ENCODE data around the gene DENND1C. TPM values are rescaled to one million over a fixed set of nuclear protein-coding genes. Genes with fewer than 3 reads are reported as not detected.

Gene DENND1C
- total and polyA plus RNA-seq, 9 of the 15 experiments (the other 6 are each of a cell fraction or from before 2014, with no cell fraction given) = 0.03 to 1.2 (median 0.32) TPM; not detected in 1

GRCh38 chr19:6530386-6531162 lies 49.0 kb upstream of the DENND1C start, which contains the start of gene TNFSF9 (continued):
- TF ChIP-seq XRCC3 (IDR thresholded peaks at IDR 0.05) = no peak
- peak; percentile 86 for TF ChIP-seq L3MBTL2 (IDR thresholded peaks at IDR 0.05)
- TF ChIP-seq POLR2H (tag; IDR thresholded peaks at IDR 0.05; ENCODE audit: low read depth) = peak; percentile 97
- no peak; the same call in 1 of the 2 replicates for TF ChIP-seq MYC (IDR thresholded peaks at IDR 0.05; ENCODE audit: low read depth, low read length)
- no peak for TF ChIP-seq MYC (CRISPR knock-in tag; IDR thresholded peaks at IDR 0.05; ENCODE audit: borderline replicate concordance, low read depth)
- no peak for TF ChIP-seq RBM14 (IDR thresholded peaks at IDR 0.05; ENCODE audit: borderline replicate concordance, insufficient read depth, low read depth, low read length)
- no peak for TF ChIP-seq NUFIP1 (IDR thresholded peaks at IDR 0.05; ENCODE audit: partially characterized antibody)
- TF ChIP-seq RB1 (IDR thresholded peaks at IDR 0.05; ENCODE audit: low read depth) = peak; percentile 92
- 0 out of 2 replicates have a peak, but pooled peaks have one; percentile 13 for TF ChIP-seq IRF9 (tag; IDR thresholded peaks at IDR 0.05)
- TF ChIP-seq DMBX1 (CRISPR knock-in tag; IDR thresholded peaks at IDR 0.05; ENCODE audit: borderline replicate concordance) = no peak
- TF ChIP-seq ZNF561 (CRISPR knock-in tag; conservative IDR thresholded peaks at IDR 0.05) = no peak
- TF ChIP-seq ELK1 (CRISPR knock-in tag; IDR thresholded peaks at IDR 0.05) = no peak
- TF ChIP-seq ZZZ3 (IDR thresholded peaks at IDR 0.05) = no peak
- no peak for TF ChIP-seq MBD1 (CRISPR knock-in tag; IDR thresholded peaks at IDR 0.05)
- TF ChIP-seq BRF1 (IDR thresholded peaks at IDR 0.05; ENCODE audit: borderline replicate concordance, extremely low read depth, insufficient read length) = no peak
- TF ChIP-seq ETS1 (conservative IDR thresholded peaks at IDR 0.05; ENCODE audit: control insufficient read depth, low read depth, low read length) = 0 out of 2 replicates have a peak, but pooled peaks have one; percentile 56
- peak; percentile 96; the same call in 1 of the 2 replicates for TF ChIP-seq HDGF (IDR thresholded peaks at IDR 0.05)
- no peak for TF ChIP-seq NR2C1 (IDR thresholded peaks at IDR 0.05)
- no peak for TF ChIP-seq NR2C1 (tag; IDR thresholded peaks at IDR 0.05)
- peak; percentile 88 for TF ChIP-seq CREB1 (IDR thresholded peaks at IDR 0.05)
- TF ChIP-seq CREB1 (CRISPR knock-in tag; IDR thresholded peaks at IDR 0.05) = peak; percentile 83
- TF ChIP-seq TSC22D4 (tag; IDR thresholded peaks at IDR 0.05) = no peak
- TF ChIP-seq SREBF1 (IDR thresholded peaks at IDR 0.05; ENCODE audit: borderline replicate concordance, low read depth, low read length) = no peak
- TF ChIP-seq RFX1 (IDR thresholded peaks at IDR 0.05) = no peak

All from K562 (cell line).